ENCODE measurements around the gene C17orf50.
A peak's percentile ranks its signal among the peaks of the same experiment; 100 is the strongest.

The C17orf50 gene

DNA sequence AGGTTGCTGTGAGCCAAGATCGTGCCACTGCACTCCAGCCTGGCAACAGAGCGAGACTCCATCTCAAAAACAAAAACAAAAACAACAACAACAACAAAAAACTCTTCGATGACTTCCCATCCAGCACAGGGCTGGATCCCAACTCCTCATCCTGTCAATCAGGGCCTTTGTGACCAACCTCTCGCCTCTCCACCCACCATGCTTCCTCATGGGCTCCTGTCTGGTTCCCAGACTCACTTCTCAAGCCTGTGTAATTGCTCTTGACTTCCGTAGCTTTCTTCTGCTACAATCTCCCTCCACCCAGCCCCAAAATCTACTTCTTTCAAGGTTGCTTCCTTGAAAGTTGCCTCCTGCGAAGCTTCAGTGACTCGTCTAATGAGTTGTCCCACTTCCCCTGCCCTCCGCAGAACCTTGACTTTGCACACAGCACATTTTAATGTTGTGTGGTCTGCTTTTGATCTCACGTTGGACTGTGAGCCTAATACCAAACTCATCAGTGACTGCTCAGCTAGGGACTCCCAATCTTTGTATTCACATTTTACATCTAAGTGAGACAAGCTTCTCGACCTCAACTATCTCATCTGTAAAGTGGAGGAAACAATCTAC is 30.2 kb upstream of the C17orf50 start:
- Histone ChIP-seq H3K36me3 (peaks cover 9% of the 10 kb centered on the region; the same call in 1 of the 2 replicates), H3K9me3 (ENCODE audit: severe bottlenecking) (no peaks in the 10 kb centered on the region), H3K4me3 (ENCODE audit: low read depth, low read length) (no peak overlapping the region), H3K27me3 (ENCODE audit: insufficient read depth, low read depth, severe bottlenecking) (no peaks in the 10 kb centered on the region), H3K27ac (no peak overlapping the region)
- TF ChIP-seq, protein P1, sequence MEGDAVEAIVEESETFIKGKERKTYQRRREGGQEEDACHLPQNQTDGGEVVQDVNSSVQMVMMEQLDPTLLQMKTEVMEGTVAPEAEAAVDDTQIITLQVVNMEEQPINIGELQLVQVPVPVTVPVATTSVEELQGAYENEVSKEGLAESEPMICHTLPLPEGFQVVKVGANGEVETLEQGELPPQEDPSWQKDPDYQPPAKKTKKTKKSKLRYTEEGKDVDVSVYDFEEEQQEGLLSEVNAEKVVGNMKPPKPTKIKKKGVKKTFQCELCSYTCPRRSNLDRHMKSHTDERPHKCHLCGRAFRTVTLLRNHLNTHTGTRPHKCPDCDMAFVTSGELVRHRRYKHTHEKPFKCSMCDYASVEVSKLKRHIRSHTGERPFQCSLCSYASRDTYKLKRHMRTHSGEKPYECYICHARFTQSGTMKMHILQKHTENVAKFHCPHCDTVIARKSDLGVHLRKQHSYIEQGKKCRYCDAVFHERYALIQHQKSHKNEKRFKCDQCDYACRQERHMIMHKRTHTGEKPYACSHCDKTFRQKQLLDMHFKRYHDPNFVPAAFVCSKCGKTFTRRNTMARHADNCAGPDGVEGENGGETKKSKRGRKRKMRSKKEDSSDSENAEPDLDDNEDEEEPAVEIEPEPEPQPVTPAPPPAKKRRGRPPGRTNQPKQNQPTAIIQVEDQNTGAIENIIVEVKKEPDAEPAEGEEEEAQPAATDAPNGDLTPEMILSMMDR (IDR thresholded peaks at IDR 0.05; ENCODE audit: low read depth, low read length): no peak
- DNase-seq: no peak

DNA sequence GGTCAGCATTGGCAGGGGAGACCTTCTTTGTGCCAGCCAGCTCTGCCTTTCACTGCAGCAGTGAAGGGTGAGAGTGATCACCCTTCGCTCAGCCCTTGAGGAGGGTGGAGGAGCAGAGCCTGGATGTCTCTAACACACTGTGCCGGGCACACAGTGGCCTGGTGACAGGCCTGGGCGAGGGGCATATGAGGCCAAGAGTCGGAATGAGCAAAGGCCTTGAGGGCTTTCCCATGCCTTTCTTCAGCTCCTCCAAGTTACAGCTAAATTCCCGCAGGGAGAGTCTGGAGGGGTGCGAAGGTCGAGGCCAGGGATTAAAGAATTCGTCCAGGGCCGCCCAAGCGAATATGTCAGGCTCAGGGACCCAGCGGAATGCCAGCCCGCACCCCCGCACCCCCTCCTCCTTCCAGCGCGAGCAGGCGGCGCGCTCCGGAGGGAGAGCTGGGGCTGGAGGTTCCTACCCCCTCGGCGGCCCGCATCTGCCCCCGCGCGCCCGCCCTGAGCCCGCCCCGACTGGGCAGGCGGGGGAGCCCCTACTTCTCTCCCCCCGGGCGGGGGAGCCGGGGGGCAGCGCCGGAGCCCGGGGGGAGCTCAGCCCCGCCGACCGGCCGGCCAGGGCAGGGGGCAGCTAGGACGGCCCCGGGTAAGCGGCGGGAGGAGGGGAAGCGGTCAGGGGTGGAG is 29.3 kb upstream of the C17orf50 start, which contains the start of gene RASL10B:
TSS of gene RASL10B (plus strand) at position 401 of the 678 bp plus-strand sequence. CDS start 3,546 bp downstream, outside the sequence.
- TF ChIP-seq, protein P1 (IDR thresholded peaks at IDR 0.05; ENCODE audit: low read depth, low read length): no peak
- H3K9me3 ChIP-seq (ENCODE audit: severe bottlenecking): no peaks in the 10 kb centered on the region
- peak; percentile 82 for DNase-seq

DNA sequence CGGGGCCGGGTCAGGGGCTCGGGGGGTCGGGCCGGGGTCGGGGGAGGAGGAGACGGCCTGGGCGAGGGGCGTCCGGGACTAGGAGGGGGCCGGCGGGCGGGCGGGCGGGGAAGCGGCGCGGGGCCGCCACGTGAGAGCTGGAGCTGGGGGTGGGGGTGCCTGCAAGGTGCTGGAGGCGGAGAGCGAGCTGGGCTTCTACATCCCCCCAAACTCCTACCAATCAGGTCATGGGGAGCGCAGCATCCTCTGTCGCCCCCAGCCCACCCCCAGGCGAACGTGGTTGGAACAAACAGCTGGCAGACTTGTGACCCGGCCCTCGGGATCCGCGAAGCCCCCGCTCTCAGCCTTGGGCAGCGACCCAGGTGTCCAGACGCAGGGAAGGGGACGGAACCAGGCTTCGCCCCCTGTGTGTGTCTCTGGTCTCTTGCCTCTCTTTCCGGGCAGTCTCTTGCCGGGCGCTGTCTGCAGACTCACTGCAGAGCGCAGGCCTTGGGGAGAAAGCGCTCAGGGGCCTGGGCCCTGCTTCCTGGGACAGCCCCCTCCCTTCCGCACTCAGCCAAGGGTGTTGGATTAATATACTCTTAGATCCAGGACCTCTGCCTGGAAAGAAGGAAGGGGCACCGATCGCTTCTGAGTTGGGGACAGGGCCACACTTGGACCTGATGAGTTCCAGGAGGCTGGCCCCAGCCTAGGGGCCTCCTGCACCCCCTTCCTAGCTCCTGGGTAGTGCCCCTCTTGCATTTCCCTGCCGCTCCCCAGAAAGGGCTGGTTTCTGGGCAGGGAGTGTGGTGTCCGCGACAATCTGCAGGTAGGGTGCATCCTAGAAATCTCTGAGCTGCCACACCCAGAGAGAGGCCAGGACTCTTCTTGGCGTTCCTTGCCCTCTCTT is 28.5 kb upstream of the C17orf50 start:
- Histone ChIP-seq H3K27ac (peak overlapping the region; percentile 29; the same call in 1 of the 2 replicates), H3K4me3 (ENCODE audit: low read depth, low read length) (peak overlapping the region; percentile 82), H3K27me3 (ENCODE audit: insufficient read depth, low read depth, severe bottlenecking) (no peaks in the 10 kb centered on the region), H3K9me3 (ENCODE audit: severe bottlenecking) (no peaks in the 10 kb centered on the region), H3K36me3 (peaks cover 4% of the 10 kb centered on the region; the same call in 1 of the 2 replicates)
- DNase-seq: no peak
- TF ChIP-seq, protein P1 (IDR thresholded peaks at IDR 0.05; ENCODE audit: low read depth, low read length): no peak

More for the DNA sequence above, 29.3 kb upstream of the C17orf50 start, which contains the start of gene RASL10B:
- Histone ChIP-seq H3K27ac (peak within 1 kb of the TSS; percentile 79), H3K4me3 (ENCODE audit: low read depth, low read length) (peak within 1 kb of the TSS; percentile 82), H3K27me3 (ENCODE audit: insufficient read depth, low read depth, severe bottlenecking) (no peaks in the 10 kb centered on the region), H3K36me3 (peaks cover 4% of the 10 kb centered on the region; the same call in 1 of the 2 replicates)

DNA sequence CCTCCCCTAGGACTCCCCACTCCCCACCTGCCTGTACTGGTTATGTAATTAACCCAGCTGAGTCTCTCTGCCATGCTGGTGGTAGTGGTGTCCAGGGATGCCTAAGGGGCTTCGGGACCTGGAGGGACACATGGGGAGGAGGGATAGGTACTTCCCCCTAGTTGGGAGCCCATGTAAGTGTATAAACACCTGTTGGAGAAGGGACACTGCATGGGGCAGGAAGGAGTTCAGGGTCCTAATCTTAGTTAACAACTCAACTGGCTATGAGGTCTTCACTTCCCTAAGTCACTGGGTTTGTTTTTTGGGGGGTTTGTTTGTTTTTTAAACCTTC is 27.9 kb upstream of the C17orf50 start:
- peak overlapping the region; percentile 82 for H3K4me3 ChIP-seq (ENCODE audit: low read depth, low read length)

DNA sequence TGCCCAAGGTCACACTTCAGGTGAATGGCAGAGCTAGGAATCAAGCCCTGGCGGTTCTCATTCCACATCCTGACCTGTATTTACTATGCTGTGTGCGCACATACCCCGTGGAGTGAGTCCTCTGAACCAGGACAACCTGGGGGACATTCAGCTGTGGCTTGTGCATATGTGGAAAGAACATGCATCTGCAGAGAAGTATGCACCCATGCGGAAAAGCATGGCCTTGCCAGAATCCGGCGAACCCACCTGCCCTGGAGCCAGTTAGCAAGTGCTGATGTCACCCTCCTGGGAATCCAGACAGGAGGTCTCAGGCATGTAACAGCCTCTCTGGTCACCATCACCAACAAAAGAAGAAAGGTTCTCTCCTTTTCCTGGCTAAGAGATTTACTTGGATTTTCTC is 27.3 kb upstream of the C17orf50 start:
- no peak overlapping the region for H3K27ac ChIP-seq
- H3K36me3 ChIP-seq: no peaks in the 10 kb centered on the region
- DNase-seq: no peak
- TF ChIP-seq, protein P1 (IDR thresholded peaks at IDR 0.05; ENCODE audit: low read depth, low read length): no peak
- H3K9me3 ChIP-seq (ENCODE audit: severe bottlenecking): no peaks in the 10 kb centered on the region
- no peaks in the 10 kb centered on the region for H3K27me3 ChIP-seq (ENCODE audit: insufficient read depth, low read depth, severe bottlenecking)
- no peak overlapping the region for H3K4me3 ChIP-seq (ENCODE audit: low read depth, low read length)

More for the DNA sequence above, 27.9 kb upstream of the C17orf50 start:
- TF ChIP-seq, protein P1 (IDR thresholded peaks at IDR 0.05; ENCODE audit: low read depth, low read length): no peak
- no peak overlapping the region for H3K27ac ChIP-seq
- no peaks in the 10 kb centered on the region for H3K9me3 ChIP-seq (ENCODE audit: severe bottlenecking)
- no peaks in the 10 kb centered on the region for H3K27me3 ChIP-seq (ENCODE audit: insufficient read depth, low read depth, severe bottlenecking)
- H3K36me3 ChIP-seq: no peaks in the 10 kb centered on the region
- DNase-seq: no peak
